Panc1 (cell line): ENCODE results near the gene ATP9A. TPM values are rescaled to one million over a fixed set of nuclear protein-coding genes. Genes with fewer than 3 reads are reported as not detected.

Experiments used
- ATAC-seq: fragments of 200-7000 bp; cut with Tn5 transposase; 2 replicates; pipeline ENCODE4 v1.9.1; 2020; ENCODE audit warnings: mild to moderate bottlenecking, moderate library complexity
- BruUV-seq: library from RNA; stranded (reverse); fragments of 400-500 nt; replicated peaks from 2 replicates; lab custom pipeline; 2021; lab: Mats Ljungman, UMichigan
- CTCF ChIA-PET: fragments of 300-600 bp; sonication (Branson Sonifier 250); formaldehyde crosslinking; loops from one replicate; lab custom pipeline; 2022; ENCODE audit warnings: antibody characterized with exemption; lab: Charles Lee
- POLR2A ChIA-PET: fragments of 300-600 bp; sonication (Branson Sonifier 250); formaldehyde crosslinking; loops from one replicate; lab custom pipeline; 2022; ENCODE audit warnings: antibody characterized with exemption; lab: Charles Lee
- DNase-seq: peaks from one replicate; pipeline ENCODE4 v3.0.0-alpha.2; 2010; ENCODE audit warnings: low read depth, low spot score
- H3K27ac ChIP-seq: 2 replicates; pipeline ENCODE4 v1.5.1; 2011; ENCODE audit warnings: mild to moderate bottlenecking, low read length, inconsistent platforms
- H3K27me3 ChIP-seq: fragments of 200-500 bp; sonication (Bioruptor generic); 2 replicates; pipeline ENCODE4 v1.6.0; 2014; ENCODE audit warnings: low read length, inconsistent platforms; ENCODE audit not compliant: control insufficient read depth, insufficient read depth
- H3K36me3 ChIP-seq: fragments of 200-500 bp; sonication (Bioruptor generic); 2 replicates; pipeline ENCODE4 v1.5.1; 2014; ENCODE audit warnings: inconsistent platforms, mild to moderate bottlenecking, low read length, moderate library complexity; ENCODE audit not compliant: control insufficient read depth, insufficient read depth
- H3K4me1 ChIP-seq: 2 replicates; pipeline ENCODE4 v1.5.1; 2011; ENCODE audit warnings: inconsistent platforms, mild to moderate bottlenecking, low read length, moderate library complexity; ENCODE audit not compliant: control insufficient read depth, insufficient read depth
- H3K4me3 ChIP-seq, 2 experiments: 2 replicates each; pipeline ENCODE4 v1.5.1; 2011 to 2012; ENCODE audit warnings: low read depth in 2 of 2, low read length in 2 of 2, mild to moderate bottlenecking in 2 of 2, inconsistent platforms in 1 of 2, moderate library complexity in 1 of 2
- H3K9me3 ChIP-seq: fragments of 200-500 bp; sonication (Bioruptor generic); 2 replicates; pipeline ENCODE4 v1.5.1; 2014; ENCODE audit warnings: low read depth, mild to moderate bottlenecking, inconsistent platforms, low read length, moderate library complexity; ENCODE audit not compliant: control insufficient read depth, insufficient read depth
- POLR2AphosphoS5 ChIP-seq: IDR thresholded peaks from 2 replicates; pipeline ENCODE4 v1.6.1; 2012; ENCODE audit warnings: mild to moderate bottlenecking, low read depth, low read length, moderate library complexity
- SIN3A ChIP-seq: IDR thresholded peaks from 2 replicates; pipeline ENCODE4 v1.6.1; 2012; ENCODE audit warnings: low read depth, mild to moderate bottlenecking, low read length, moderate library complexity, borderline replicate concordance; ENCODE audit not compliant: insufficient read depth
- TCF7L2 ChIP-seq: IDR thresholded peaks from 2 replicates; pipeline ENCODE4 v1.6.1; 2011; ENCODE audit warnings: mild to moderate bottlenecking, low read depth, low read length, inconsistent platforms
- in situ Hi-C: cut with HindIII; loops from 2 replicates; pipeline ENCODE4 v1.10.0; 2016; ENCODE audit warnings: low sequenced_read_pairs, low pct_unique_long_range_greater_than_20kb
- intact Hi-C: fragments of 100-400 bp; cut with micrococcal nuclease; formaldehyde crosslinking; loops from one replicate; pipeline ENCODE4 v1.10.0; 2022; ENCODE audit not compliant: unreplicated experiment
- total RNA-seq: library from RNA; stranded (reverse); gene quantifications from one replicate; pipeline ENCODE4 v1.2.1, GENCODE V29; 2021; ENCODE audit not compliant: unreplicated experiment
- TF ChIP-seq, protein P1 (sequence below), 2 experiments: IDR thresholded peaks; 2 replicates each; pipeline ENCODE4 v1.6.1; 2011 to 2012; ENCODE audit warnings: low read depth in 2 of 2, control low read depth in 1 of 2, low read length in 1 of 2, mild to moderate bottlenecking in 1 of 2, moderate library complexity in 1 of 2; ENCODE audit not compliant: insufficient read depth in 1 of 2
- TF ChIP-seq, protein P2 (sequence below): fragments of 450-650 bp; IDR thresholded peaks from 2 replicates; pipeline ENCODE4 v1.5.1; 2017; ENCODE audit warnings: mild to moderate bottlenecking

ATP9A gene
- total RNA-seq, 1 experiment from 2014 or later, result 8.7 TPM

DNA sequence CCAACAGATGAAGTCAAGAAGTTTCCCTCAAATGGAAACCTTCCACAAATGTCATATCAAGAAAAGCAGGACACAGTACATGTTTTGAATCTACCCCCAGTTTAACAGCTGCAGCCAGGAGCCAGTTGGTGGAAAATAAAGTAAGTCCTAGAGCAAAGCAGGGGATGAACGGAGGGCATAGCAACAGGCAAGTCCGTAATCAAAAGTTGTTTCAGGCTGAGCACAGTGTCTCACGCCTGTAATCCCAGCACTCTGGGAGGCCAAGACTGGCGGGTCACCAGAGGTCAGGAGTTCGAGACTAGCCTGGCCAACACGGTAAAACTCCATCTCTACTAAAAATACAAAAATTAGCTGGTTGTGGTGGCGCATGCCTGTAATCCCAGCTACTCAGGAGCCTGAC, 36.6 kb upstream of the ATP9A start:
- Histone ChIP-seq H3K4me3 (no peak overlapping the region), H3K9me3 (no peaks in the 10 kb centered on the region), H3K36me3 (no peaks in the 10 kb centered on the region), H3K27ac (no peak overlapping the region), H3K27me3 (no peaks in the 10 kb centered on the region), H3K4me1 (0 out of 2 replicates have a peak, but pooled peaks cover 3% of the 10 kb centered on the region)
- DNase-seq, result no peak
- no peak for TF ChIP-seq POLR2AphosphoS5
- TF ChIP-seq, protein P1, sequence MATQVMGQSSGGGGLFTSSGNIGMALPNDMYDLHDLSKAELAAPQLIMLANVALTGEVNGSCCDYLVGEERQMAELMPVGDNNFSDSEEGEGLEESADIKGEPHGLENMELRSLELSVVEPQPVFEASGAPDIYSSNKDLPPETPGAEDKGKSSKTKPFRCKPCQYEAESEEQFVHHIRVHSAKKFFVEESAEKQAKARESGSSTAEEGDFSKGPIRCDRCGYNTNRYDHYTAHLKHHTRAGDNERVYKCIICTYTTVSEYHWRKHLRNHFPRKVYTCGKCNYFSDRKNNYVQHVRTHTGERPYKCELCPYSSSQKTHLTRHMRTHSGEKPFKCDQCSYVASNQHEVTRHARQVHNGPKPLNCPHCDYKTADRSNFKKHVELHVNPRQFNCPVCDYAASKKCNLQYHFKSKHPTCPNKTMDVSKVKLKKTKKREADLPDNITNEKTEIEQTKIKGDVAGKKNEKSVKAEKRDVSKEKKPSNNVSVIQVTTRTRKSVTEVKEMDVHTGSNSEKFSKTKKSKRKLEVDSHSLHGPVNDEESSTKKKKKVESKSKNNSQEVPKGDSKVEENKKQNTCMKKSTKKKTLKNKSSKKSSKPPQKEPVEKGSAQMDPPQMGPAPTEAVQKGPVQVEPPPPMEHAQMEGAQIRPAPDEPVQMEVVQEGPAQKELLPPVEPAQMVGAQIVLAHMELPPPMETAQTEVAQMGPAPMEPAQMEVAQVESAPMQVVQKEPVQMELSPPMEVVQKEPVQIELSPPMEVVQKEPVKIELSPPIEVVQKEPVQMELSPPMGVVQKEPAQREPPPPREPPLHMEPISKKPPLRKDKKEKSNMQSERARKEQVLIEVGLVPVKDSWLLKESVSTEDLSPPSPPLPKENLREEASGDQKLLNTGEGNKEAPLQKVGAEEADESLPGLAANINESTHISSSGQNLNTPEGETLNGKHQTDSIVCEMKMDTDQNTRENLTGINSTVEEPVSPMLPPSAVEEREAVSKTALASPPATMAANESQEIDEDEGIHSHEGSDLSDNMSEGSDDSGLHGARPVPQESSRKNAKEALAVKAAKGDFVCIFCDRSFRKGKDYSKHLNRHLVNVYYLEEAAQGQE (IDR thresholded peaks at IDR 0.05; ENCODE audit: insufficient read depth in 1 of 2, low read depth in 2 of 2, low read length in 1 of 2), result no peak
- TF ChIP-seq TCF7L2, result no peak
- no peak for TF ChIP-seq SIN3A
- TF ChIP-seq, protein P2, sequence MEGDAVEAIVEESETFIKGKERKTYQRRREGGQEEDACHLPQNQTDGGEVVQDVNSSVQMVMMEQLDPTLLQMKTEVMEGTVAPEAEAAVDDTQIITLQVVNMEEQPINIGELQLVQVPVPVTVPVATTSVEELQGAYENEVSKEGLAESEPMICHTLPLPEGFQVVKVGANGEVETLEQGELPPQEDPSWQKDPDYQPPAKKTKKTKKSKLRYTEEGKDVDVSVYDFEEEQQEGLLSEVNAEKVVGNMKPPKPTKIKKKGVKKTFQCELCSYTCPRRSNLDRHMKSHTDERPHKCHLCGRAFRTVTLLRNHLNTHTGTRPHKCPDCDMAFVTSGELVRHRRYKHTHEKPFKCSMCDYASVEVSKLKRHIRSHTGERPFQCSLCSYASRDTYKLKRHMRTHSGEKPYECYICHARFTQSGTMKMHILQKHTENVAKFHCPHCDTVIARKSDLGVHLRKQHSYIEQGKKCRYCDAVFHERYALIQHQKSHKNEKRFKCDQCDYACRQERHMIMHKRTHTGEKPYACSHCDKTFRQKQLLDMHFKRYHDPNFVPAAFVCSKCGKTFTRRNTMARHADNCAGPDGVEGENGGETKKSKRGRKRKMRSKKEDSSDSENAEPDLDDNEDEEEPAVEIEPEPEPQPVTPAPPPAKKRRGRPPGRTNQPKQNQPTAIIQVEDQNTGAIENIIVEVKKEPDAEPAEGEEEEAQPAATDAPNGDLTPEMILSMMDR, result no peak
- ATAC-seq, result no peak
- ChIA-PET CTCF (interaction anchor here (0.6 kb wide), 1 partner anchor 93 kb away, joined by 3 read pairs; no protein-coding TSS in a partner anchor), POLR2A (interaction anchor here (0.6 kb wide), 1 partner anchor 87 kb away, joined by 3 read pairs; no protein-coding TSS in a partner anchor)
- intact Hi-C loops, result loop anchor here (5.0 kb wide), 1 partner anchor 258 kb away; no protein-coding TSS in a partner anchor
- in situ Hi-C loops, result no loop called here
- BruUV-seq, result no TSS peak

DNA sequence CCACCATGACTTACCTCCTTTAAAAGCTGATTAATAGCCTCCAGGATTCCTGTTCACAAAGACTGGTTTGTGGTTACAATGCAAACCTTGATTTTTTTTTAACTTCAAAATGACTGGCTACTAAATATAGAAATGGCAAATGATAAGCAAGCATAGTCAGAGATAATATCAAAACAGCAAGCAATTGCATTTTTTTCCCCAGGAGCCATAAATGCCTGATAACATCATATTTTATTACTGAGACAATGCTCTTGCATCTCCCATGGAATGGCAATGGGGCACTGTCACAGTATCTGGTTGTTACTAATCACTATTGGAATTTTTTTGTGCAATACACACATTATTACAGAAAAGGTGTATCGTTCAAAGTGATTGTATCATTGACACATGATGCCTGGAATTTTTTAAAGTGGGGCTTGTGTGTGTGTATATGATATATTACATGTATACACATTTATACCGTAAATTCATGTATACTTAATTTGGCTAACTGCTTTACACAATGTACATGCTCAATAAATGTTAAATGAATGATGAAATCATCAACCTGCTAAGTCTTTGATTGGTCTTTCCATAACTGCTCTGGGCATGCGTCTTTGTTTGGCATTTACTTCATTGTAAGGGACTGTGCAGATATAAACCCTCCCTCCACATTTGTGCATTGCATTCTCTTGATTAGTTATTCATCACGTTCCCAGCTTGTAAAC, 35.1 kb upstream of the ATP9A start:
- Histone ChIP-seq H3K36me3 (no peaks in the 10 kb centered on the region), H3K4me1 (peaks cover 3% of the 10 kb centered on the region; the same call in 1 of the 2 replicates), H3K9me3 (no peaks in the 10 kb centered on the region), H3K27ac (no peak overlapping the region), H3K4me3 (no peak overlapping the region), H3K27me3 (no peaks in the 10 kb centered on the region)
- intact Hi-C loops (loop anchor here (5.0 kb wide), 1 partner anchor 259 kb away; no protein-coding TSS in a partner anchor), in situ Hi-C loops (no loop called here)
- ATAC-seq (no peak), DNase-seq (no peak)
- no peak for TF ChIP-seq POLR2AphosphoS5
- TF ChIP-seq, protein P2, result no peak
- TF ChIP-seq SIN3A, result no peak
- TF ChIP-seq, protein P1 (IDR thresholded peaks at IDR 0.05; ENCODE audit: insufficient read depth in 1 of 2, low read depth in 2 of 2, low read length in 1 of 2), result no peak
- no peak for TF ChIP-seq TCF7L2
- ChIA-PET POLR2A (no interaction called here), CTCF (no interaction called here)
- BruUV-seq, result no TSS peak
